ENCODE data around the gene ACSL6.

- TF ChIP-seq YY2 (tag by site-specific recombination; IDR thresholded peaks at IDR 0.05) (no peak), ZSCAN16 (tag by site-specific recombination; IDR thresholded peaks at IDR 0.05) (no peak), GFI1B (tag by site-specific recombination; IDR thresholded peaks at IDR 0.05) (no peak), ZBTB8A (tag by site-specific recombination; IDR thresholded peaks at IDR 0.05) (no peak)
- TF ChIP-seq, protein P1, sequence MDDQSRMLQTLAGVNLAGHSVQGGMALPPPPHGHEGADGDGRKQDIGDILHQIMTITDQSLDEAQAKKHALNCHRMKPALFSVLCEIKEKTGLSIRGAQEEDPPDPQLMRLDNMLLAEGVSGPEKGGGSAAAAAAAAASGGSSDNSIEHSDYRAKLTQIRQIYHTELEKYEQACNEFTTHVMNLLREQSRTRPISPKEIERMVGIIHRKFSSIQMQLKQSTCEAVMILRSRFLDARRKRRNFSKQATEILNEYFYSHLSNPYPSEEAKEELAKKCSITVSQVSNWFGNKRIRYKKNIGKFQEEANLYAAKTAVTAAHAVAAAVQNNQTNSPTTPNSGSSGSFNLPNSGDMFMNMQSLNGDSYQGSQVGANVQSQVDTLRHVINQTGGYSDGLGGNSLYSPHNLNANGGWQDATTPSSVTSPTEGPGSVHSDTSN (CRISPR knock-in tag; IDR thresholded peaks at IDR 0.05): no peak
Measured at GRCh38 chr5:132024117-132024435, 12.6 kb upstream of the ACSL6 start.

All from HEK293 (cell line).